Neural cell (in vitro differentiated cells): ENCODE data around the gene CARD19. TPM values are rescaled to one million over a fixed set of nuclear protein-coding genes. Genes with fewer than 3 reads are reported as not detected.

Source experiments
- H2AFZ ChIP-seq: fragments of 200-600, 300-800 bp; sonication (generic), shearing (Covaris generic); 2 replicates; pipeline ENCODE4 v1.6.0; 2014; ENCODE audit warnings: low read depth, mild to moderate bottlenecking, antibody characterized with exemption, low read length, moderate library complexity
- H3F3A ChIP-seq: fragments of 200-600 bp; shearing (Covaris generic); 2 replicates; pipeline ENCODE4 v1.6.1; 2016; ENCODE audit warnings: mild to moderate bottlenecking, moderate library complexity, mixed read lengths, antibody characterized with exemption, low read length; ENCODE audit not compliant: insufficient read depth, poor library complexity, severe bottlenecking
- H3K27ac ChIP-seq: fragments of 200-600, 300-800 bp; sonication (generic), shearing (Covaris generic); 2 replicates; pipeline ENCODE4 v1.5.1; 2014; ENCODE audit warnings: mild to moderate bottlenecking, low read length, moderate library complexity
- H3K27me3 ChIP-seq: fragments of 300-800, 200-600 bp; sonication (generic), shearing (Covaris generic); 2 replicates; pipeline ENCODE4 v1.6.0; 2014; ENCODE audit warnings: mild to moderate bottlenecking, low read depth, low read length, moderate library complexity; ENCODE audit not compliant: insufficient read depth
- H3K36me3 ChIP-seq: fragments of 300-800, 200-600 bp; sonication (generic), shearing (Covaris generic); 2 replicates; pipeline ENCODE4 v1.5.1; 2014; ENCODE audit warnings: mild to moderate bottlenecking, antibody characterized with exemption, low read length, moderate library complexity; ENCODE audit not compliant: insufficient read depth
- H3K4me2 ChIP-seq: fragments of 300-800, 200-600 bp; sonication (generic), shearing (Covaris generic); 2 replicates; pipeline ENCODE4 v1.6.0; 2014; ENCODE audit warnings: mild to moderate bottlenecking, low read length
- H3K4me3 ChIP-seq: fragments of 300-800, 200-600 bp; sonication (generic), shearing (Covaris generic); 2 replicates; pipeline ENCODE4 v1.5.1; 2014; ENCODE audit warnings: mild to moderate bottlenecking, low read length, moderate library complexity
- H3K79me2 ChIP-seq: fragments of 200-600 bp; shearing (Covaris generic); replicated peaks from 2 replicates; pipeline ENCODE4 v1.6.0; 2014; ENCODE audit warnings: mild to moderate bottlenecking, low read length, moderate library complexity; ENCODE audit not compliant: insufficient read depth
- H3K9ac ChIP-seq: fragments of 300-800, 200-600 bp; sonication (generic), shearing (Covaris generic); 2 replicates; pipeline ENCODE4 v1.6.1; 2016; ENCODE audit warnings: mild to moderate bottlenecking, low read length, mixed read lengths
- H3K9me2 ChIP-seq: fragments of 200-600 bp; shearing (Covaris generic); 2 replicates; pipeline ENCODE4 v1.6.1; 2016; ENCODE audit warnings: mild to moderate bottlenecking, low read length, mixed read lengths; ENCODE audit not compliant: insufficient read depth
- H3K9me3 ChIP-seq: fragments of 200-600, 300-800 bp; sonication (generic), shearing (Covaris generic); 2 replicates; pipeline ENCODE4 v1.6.1; 2016; ENCODE audit warnings: mild to moderate bottlenecking, mixed run types, low read length, moderate library complexity, mixed read lengths
- H4K20me1 ChIP-seq: fragments of 200-600 bp; shearing (Covaris generic); 2 replicates; pipeline ENCODE4 v1.6.1; 2016; ENCODE audit warnings: mild to moderate bottlenecking, mixed run types; ENCODE audit not compliant: insufficient read depth
- EP300 ChIP-seq: fragments of 450-650 bp; conservative IDR thresholded peaks from 2 replicates; pipeline ENCODE4 v1.6.1; 2014; ENCODE audit warnings: antibody characterized with exemption, mild to moderate bottlenecking, moderate library complexity; ENCODE audit not compliant: poor library complexity, severe bottlenecking
- EZH2 ChIP-seq: fragments of 200-600, 300-800 bp; shearing (Covaris generic), sonication (generic); IDR thresholded peaks from 2 replicates; pipeline ENCODE4 v1.6.1; 2014; ENCODE audit warnings: antibody characterized with exemption, low read length, borderline replicate concordance, mild to moderate bottlenecking; ENCODE audit not compliant: insufficient read depth, poor library complexity, severe bottlenecking
- MXI1 ChIP-seq: fragments of 450-650 bp; conservative IDR thresholded peaks from 2 replicates; pipeline ENCODE4 v1.6.1; 2014; ENCODE audit warnings: antibody characterized with exemption, mild to moderate bottlenecking; ENCODE audit not compliant: poor library complexity, severe bottlenecking
- POLR2AphosphoS5 ChIP-seq: IDR thresholded peaks from 2 replicates; pipeline ENCODE4 v1.6.1; 2012
- RAD21 ChIP-seq: fragments of 450-650 bp; conservative IDR thresholded peaks from 2 replicates; pipeline ENCODE4 v1.6.1; 2014; ENCODE audit warnings: antibody characterized with exemption, mild to moderate bottlenecking, moderate library complexity
- REST ChIP-seq: IDR thresholded peaks from 2 replicates; pipeline ENCODE4 v1.6.1; 2012; ENCODE audit warnings: borderline replicate concordance
- SMC3 ChIP-seq: fragments of 450-650 bp; conservative IDR thresholded peaks from 2 replicates; pipeline ENCODE4 v1.6.1; 2014; ENCODE audit warnings: antibody characterized with exemption, mild to moderate bottlenecking, moderate library complexity; ENCODE audit not compliant: poor library complexity
- TAF1 ChIP-seq: IDR thresholded peaks from 2 replicates; pipeline ENCODE4 v1.6.1; 2012; ENCODE audit warnings: low read depth
- polyA plus RNA-seq: library from polyadenylated mRNA; depleted of rRNA; stranded (reverse); fragments of >200 nt; gene quantifications from 2 replicates; pipeline ENCODE4 v1.2.3, GENCODE V29; 2014
- TF ChIP-seq, protein P1 (sequence below): fragments of 450-650 bp; IDR thresholded peaks from 2 replicates; pipeline ENCODE4 v1.5.1; 2014; ENCODE audit warnings: antibody characterized with exemption, mild to moderate bottlenecking, moderate library complexity; ENCODE audit not compliant: poor library complexity, severe bottlenecking

Gene CARD19
- polyA plus RNA-seq, 1 donor from 2014 or later, result 66.7 TPM

- no peaks in the 10 kb centered on the region for H3K36me3 ChIP-seq
- no peaks in the 10 kb centered on the region for H3K9me3 ChIP-seq
- H4K20me1 ChIP-seq, result no peaks in the 10 kb centered on the region
- no peak overlapping the region for H2AFZ ChIP-seq
- H3K9ac ChIP-seq, result no peak overlapping the region
- H3K27me3 ChIP-seq, result no peaks in the 10 kb centered on the region
- no peak overlapping the region for H3K4me3 ChIP-seq
- no peaks in the 10 kb centered on the region for H3K9me2 ChIP-seq
- TF ChIP-seq MXI1, result no peak
- TF ChIP-seq, protein P1, sequence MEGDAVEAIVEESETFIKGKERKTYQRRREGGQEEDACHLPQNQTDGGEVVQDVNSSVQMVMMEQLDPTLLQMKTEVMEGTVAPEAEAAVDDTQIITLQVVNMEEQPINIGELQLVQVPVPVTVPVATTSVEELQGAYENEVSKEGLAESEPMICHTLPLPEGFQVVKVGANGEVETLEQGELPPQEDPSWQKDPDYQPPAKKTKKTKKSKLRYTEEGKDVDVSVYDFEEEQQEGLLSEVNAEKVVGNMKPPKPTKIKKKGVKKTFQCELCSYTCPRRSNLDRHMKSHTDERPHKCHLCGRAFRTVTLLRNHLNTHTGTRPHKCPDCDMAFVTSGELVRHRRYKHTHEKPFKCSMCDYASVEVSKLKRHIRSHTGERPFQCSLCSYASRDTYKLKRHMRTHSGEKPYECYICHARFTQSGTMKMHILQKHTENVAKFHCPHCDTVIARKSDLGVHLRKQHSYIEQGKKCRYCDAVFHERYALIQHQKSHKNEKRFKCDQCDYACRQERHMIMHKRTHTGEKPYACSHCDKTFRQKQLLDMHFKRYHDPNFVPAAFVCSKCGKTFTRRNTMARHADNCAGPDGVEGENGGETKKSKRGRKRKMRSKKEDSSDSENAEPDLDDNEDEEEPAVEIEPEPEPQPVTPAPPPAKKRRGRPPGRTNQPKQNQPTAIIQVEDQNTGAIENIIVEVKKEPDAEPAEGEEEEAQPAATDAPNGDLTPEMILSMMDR, result no peak
- TF ChIP-seq EP300, result no peak
- no peak for TF ChIP-seq TAF1
- TF ChIP-seq EZH2, result no peak
- TF ChIP-seq RAD21, result no peak
- no peak for TF ChIP-seq POLR2AphosphoS5
- no peak overlapping the region for H3K27ac ChIP-seq
- no peaks in the 10 kb centered on the region for H3K79me2 ChIP-seq
- no peak overlapping the region for H3K4me2 ChIP-seq
- no peaks in the 10 kb centered on the region for H3F3A ChIP-seq
Observed at GRCh38 chr9:93118863-93119702, 23.1 kb downstream of the CARD19 start.

GRCh38 chr9:93119703-93119952 is 23.6 kb downstream of the CARD19 start:
- Histone ChIP-seq H3K27ac (no peak overlapping the region), H3K4me3 (no peak overlapping the region), H3K9me3 (no peaks in the 10 kb centered on the region), H3K79me2 (no peaks in the 10 kb centered on the region), H2AFZ (no peak overlapping the region), H3K36me3 (no peaks in the 10 kb centered on the region), H3F3A (no peaks in the 10 kb centered on the region), H4K20me1 (no peaks in the 10 kb centered on the region), H3K27me3 (no peaks in the 10 kb centered on the region), H3K4me2 (no peak overlapping the region), H3K9ac (no peak overlapping the region), H3K9me2 (no peaks in the 10 kb centered on the region)
- no peak for TF ChIP-seq EP300
- no peak for TF ChIP-seq REST
- no peak for TF ChIP-seq EZH2
- TF ChIP-seq SMC3, result no peak
- no peak for TF ChIP-seq POLR2AphosphoS5
